ENCODE measurements around the gene AKT3. TPM values are rescaled to one million over a fixed set of nuclear protein-coding genes. Genes with fewer than 3 reads are reported as not detected.

AKT3 gene
- total RNA-seq, 1 donor from 2014 or later, result 29.9 TPM

- peaks cover 19% of the 10 kb centered on the region for H3K4me1 Mint-ChIP-seq (ENCODE audit: unreplicated experiment)
These were observed 136.4 kb downstream of the AKT3 start for GRCh38 chr1:243713470-243714186.

GRCh38 chr1:243712941-243713340, 137.1 kb downstream of the AKT3 start:
- no peak for DNase-seq (ENCODE audit: extremely low spot score, unreplicated experiment)
- H3K27me3 Mint-ChIP-seq, result no peaks in the 10 kb centered on the region
- H3K9me3 Mint-ChIP-seq, result no peaks in the 10 kb centered on the region
- no peaks in the 10 kb centered on the region for H3K36me3 Mint-ChIP-seq
- peaks cover 19% of the 10 kb centered on the region for H3K4me1 Mint-ChIP-seq (ENCODE audit: unreplicated experiment)
- peak; percentile 72 for TF ChIP-seq CTCF (conservative IDR thresholded peaks at IDR 0.05)
- H3K4me3 Mint-ChIP-seq, result peak overlapping the region; percentile 67
- H3K27ac Mint-ChIP-seq, result no peak overlapping the region

More at GRCh38 chr1:243713470-243714186, 136.4 kb downstream of the AKT3 start:
- no peaks in the 10 kb centered on the region for H3K9me3 Mint-ChIP-seq
- DNase-seq (ENCODE audit: extremely low spot score, unreplicated experiment), result no peak
- no peaks in the 10 kb centered on the region for H3K36me3 Mint-ChIP-seq
- TF ChIP-seq CTCF (conservative IDR thresholded peaks at IDR 0.05), result no peak
- no peak overlapping the region for H3K27ac Mint-ChIP-seq
- peak overlapping the region; percentile 67 for H3K4me3 Mint-ChIP-seq
- no peaks in the 10 kb centered on the region for H3K27me3 Mint-ChIP-seq

GRCh38 chr1:243712242-243712641, 137.8 kb downstream of the AKT3 start:
- no peak for TF ChIP-seq CTCF (conservative IDR thresholded peaks at IDR 0.05)
- Mint-ChIP-seq H3K4me3 (no peak overlapping the region), H3K27me3 (no peaks in the 10 kb centered on the region), H3K36me3 (no peaks in the 10 kb centered on the region), H3K27ac (no peak overlapping the region), H3K4me1 (ENCODE audit: unreplicated experiment) (peaks cover 19% of the 10 kb centered on the region), H3K9me3 (no peaks in the 10 kb centered on the region)
- no peak for DNase-seq (ENCODE audit: extremely low spot score, unreplicated experiment)

- H3K27ac Mint-ChIP-seq, result no peak overlapping the region
- H3K27me3 Mint-ChIP-seq, result no peaks in the 10 kb centered on the region
- DNase-seq (ENCODE audit: extremely low spot score, unreplicated experiment), result no peak
- H3K4me1 Mint-ChIP-seq (ENCODE audit: unreplicated experiment), result peaks cover 19% of the 10 kb centered on the region
- H3K36me3 Mint-ChIP-seq, result no peaks in the 10 kb centered on the region
- no peaks in the 10 kb centered on the region for H3K9me3 Mint-ChIP-seq
- H3K4me3 Mint-ChIP-seq, result no peak overlapping the region
- TF ChIP-seq CTCF (conservative IDR thresholded peaks at IDR 0.05), result no peak
These were observed 139.6 kb downstream of the AKT3 start for GRCh38 chr1:243710467-243710866.

GRCh38 chr1:243708210-243708609, 141.8 kb downstream of the AKT3 start:
- Mint-ChIP-seq H3K9me3 (no peaks in the 10 kb centered on the region), H3K4me1 (ENCODE audit: unreplicated experiment) (peaks cover 4% of the 10 kb centered on the region)
- no peak for DNase-seq (ENCODE audit: extremely low spot score, unreplicated experiment)

More at GRCh38 chr1:243708210-243708609, 141.8 kb downstream of the AKT3 start:
- TF ChIP-seq CTCF (conservative IDR thresholded peaks at IDR 0.05), result peak; percentile 62
- H3K4me3 Mint-ChIP-seq, result no peak overlapping the region
- no peaks in the 10 kb centered on the region for H3K36me3 Mint-ChIP-seq
- no peak overlapping the region for H3K27ac Mint-ChIP-seq
- H3K27me3 Mint-ChIP-seq, result no peaks in the 10 kb centered on the region

Measured in type B pancreatic cell (in vitro differentiated cells).